Esophagus squamous epithelium (tissue), 5 donors: ENCODE data around the gene ITPA. TPM values are rescaled to one million over a fixed set of nuclear protein-coding genes. Genes with fewer than 3 reads are reported as not detected.
A peak's percentile ranks its signal among the peaks of the same experiment; 100 is the strongest.
"Not testable (repeated sequence)": the region's sequence is repeated elsewhere in the genome, so short reads cannot be mapped to it uniquely, and the experiment has no call there.

Source experiments
- DNase-seq: peaks from one replicate; lab custom pipeline; 2025; lab: John Stamatoyannopoulos, UW
- H3K27ac ChIP-seq, 4 donors: fragments of 200-600 bp; sonication (generic); one replicate each; pipeline ENCODE4 v1.5.1; 2016 to 2019; ENCODE audit warnings: mild to moderate bottlenecking in 1 of 4
- H3K27me3 ChIP-seq, 4 donors: fragments of 200-600 bp; sonication (generic); 1 replicate in 3 of 4; 2 replicates in 1 of 4; pipeline versions ENCODE4 v1.5.1 to v1.6.0; 2017 to 2021; ENCODE audit warnings: antibody characterized with exemption in 1 of 4
- H3K36me3 ChIP-seq, 3 donors: fragments of 200-600 bp; sonication (generic); one replicate each; pipeline ENCODE4 v1.5.1; 2016 to 2019
- H3K4me1 ChIP-seq, 3 donors: fragments of 200-600 bp; sonication (generic); one replicate each; pipeline ENCODE4 v1.5.1; 2017 to 2019
- H3K4me3 ChIP-seq, 4 donors: fragments of 200-600 bp; sonication (generic); 1 replicate in 3 of 4; 2 replicates in 1 of 4; pipeline ENCODE4 v1.5.1; 2016 to 2019; ENCODE audit warnings: mild to moderate bottlenecking in 2 of 4, moderate library complexity in 1 of 4
- H3K9me3 ChIP-seq, 3 donors: fragments of 200-600 bp; sonication (generic); one replicate each; pipeline ENCODE4 v1.5.1; 2016 to 2019
- CTCF ChIP-seq, 6 experiments: fragments of 450-650 bp in 4 of 6; fragments of 200-600 bp in 2 of 6; sonication (generic) in 2 of 6; IDR thresholded peaks; one replicate each; pipeline ENCODE4 v1.5.1; 2016 to 2019; ENCODE audit warnings: antibody characterized with exemption in 6 of 6, mild to moderate bottlenecking in 4 of 6, moderate library complexity in 4 of 6
- POLR2A ChIP-seq, 4 donors: fragments of 450-650 bp; IDR thresholded peaks; one replicate each; pipeline ENCODE4 v1.6.1; 2017; ENCODE audit warnings: antibody characterized with exemption in 4 of 4, mild to moderate bottlenecking in 4 of 4, moderate library complexity in 3 of 4
- WGBS, 2 donors: methylation state at CpG; one replicate each; pipeline ENCODE4 v1.1.5; 2018; 5-methylcytosine and 5-hydroxymethylcytosine counted together
- intact Hi-C: fragments of 100-400 bp; cut with DNase I; formaldehyde crosslinking; loops from one replicate; pipeline ENCODE4 v1.15.0; 2022
- total RNA-seq, 4 donors: library from RNA; depleted of rRNA; stranded (reverse); fragments of >200 nt; gene quantifications; one replicate each; pipeline ENCODE4 v1.1.0, GENCODE V29; 2016
- donor health status: DM: yes; HTN: yes; CAD: no.

ITPA gene
- total RNA-seq, 4 donors from 2014 or later: 47.1 to 54.5 (median 48.7) TPM

GRCh38 chr20:3209946-3210317 is 634 bp downstream of the ITPA start:
- peaks cover 0 to 20% (median 10%) of the 10 kb centered on the region in 3 donors for H3K36me3 ChIP-seq
- DNase-seq: no peak
- H3K27me3 ChIP-seq: no peaks in the 10 kb centered on the region
- TF ChIP-seq POLR2A (IDR thresholded peaks at IDR 0.05): no peak
- no peak for TF ChIP-seq CTCF (IDR thresholded peaks at IDR 0.05)
- 0 to 5% methylated on average over 4 to 8 of the region's 10 CpGs for WGBS, 2 donors
- intact Hi-C loops: loop anchor here (10.0 kb wide), 1 partner anchor 105 kb away; no protein-coding TSS in a partner anchor
- no peaks in the 10 kb centered on the region for H3K9me3 ChIP-seq
- peak overlapping the region; percentile 76 to 95 (median 80) for H3K4me3 ChIP-seq
- peak overlapping the region; percentile 86 to 93 (median 87) for H3K27ac ChIP-seq
- H3K4me1 ChIP-seq: peaks cover 7 to 29% (median 15%) of the 10 kb centered on the region in 3 donors

GRCh38 chr20:3210346-3210745 is 1.0 kb downstream of the ITPA start:
- no peak for DNase-seq
- Histone ChIP-seq H3K36me3 (peaks cover 0 to 24% (median 14%) of the 10 kb centered on the region in 3 donors), H3K4me1 (peaks cover 7 to 29% (median 15%) of the 10 kb centered on the region in 3 donors), H3K27me3 (no peaks in the 10 kb centered on the region), H3K4me3 (peak overlapping the region; percentile 76 to 95 (median 80)), H3K9me3 (no peaks in the 10 kb centered on the region), H3K27ac (no peak overlapping the region)
- 73 to 75% methylated on average over 2 of the region's 2 CpGs for WGBS, 2 donors
- TF ChIP-seq CTCF (IDR thresholded peaks at IDR 0.05): no peak
- no peak for TF ChIP-seq POLR2A (IDR thresholded peaks at IDR 0.05)
- intact Hi-C loops: loop anchor here (10.0 kb wide), 1 partner anchor 104 kb away; no protein-coding TSS in a partner anchor

DNA sequence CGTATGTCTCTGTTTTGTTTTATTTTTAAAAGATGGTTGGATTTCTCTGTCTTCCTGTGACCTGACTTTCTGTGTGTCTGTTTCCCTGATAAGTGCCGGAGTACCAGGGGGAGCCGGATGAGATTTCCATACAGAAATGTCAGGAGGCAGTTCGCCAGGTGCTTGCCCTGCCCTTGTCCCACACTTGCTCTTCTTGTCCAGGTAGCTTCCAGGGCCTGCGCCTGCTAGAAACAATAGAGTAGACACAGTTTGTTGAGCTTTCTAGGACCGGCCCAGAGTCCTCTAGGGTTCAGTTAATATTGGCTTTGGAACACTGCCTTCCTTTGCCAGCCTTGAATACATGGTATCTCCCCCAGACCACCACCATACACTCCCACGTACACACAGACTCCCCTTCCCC is 3.9 kb downstream of the ITPA start:
- 93% methylated on average over 7 of the region's 7 CpGs for WGBS, 2 donors

GRCh38 chr20:3215359-3215917 is 6.1 kb downstream of the ITPA start:
- not testable (repeated sequence) for H3K9me3 ChIP-seq, H3K4me3 ChIP-seq, DNase-seq, H3K27ac ChIP-seq, H3K27me3 ChIP-seq
- Histone ChIP-seq H3K4me1 (peaks cover 8 to 22% (median 10%) of the 10 kb centered on the region in 3 donors), H3K36me3 (peaks cover 0 to 58% (median 18%) of the 10 kb centered on the region in 3 donors)
- intact Hi-C loops: loop anchor here (10.0 kb wide), 1 partner anchor 99 kb away; no protein-coding TSS in a partner anchor
- 92 to 97% methylated on average over 6 to 7 of the region's 7 CpGs for WGBS, 2 donors

More for the DNA sequence above, 3.9 kb downstream of the ITPA start:
- intact Hi-C loops: loop anchor here (10.0 kb wide), 1 partner anchor 102 kb away; no protein-coding TSS in a partner anchor
- H3K27me3 ChIP-seq: no peaks in the 10 kb centered on the region
- TF ChIP-seq POLR2A (IDR thresholded peaks at IDR 0.05): no peak
- TF ChIP-seq CTCF (IDR thresholded peaks at IDR 0.05): no peak
- H3K4me1 ChIP-seq: peaks cover 8 to 30% (median 15%) of the 10 kb centered on the region in 3 donors
- DNase-seq: no peak
- H3K36me3 ChIP-seq: peaks cover 0 to 46% (median 18%) of the 10 kb centered on the region in 3 donors
- no peaks in the 10 kb centered on the region for H3K9me3 ChIP-seq
- H3K27ac ChIP-seq: no peak overlapping the region
- no peak overlapping the region for H3K4me3 ChIP-seq

DNA sequence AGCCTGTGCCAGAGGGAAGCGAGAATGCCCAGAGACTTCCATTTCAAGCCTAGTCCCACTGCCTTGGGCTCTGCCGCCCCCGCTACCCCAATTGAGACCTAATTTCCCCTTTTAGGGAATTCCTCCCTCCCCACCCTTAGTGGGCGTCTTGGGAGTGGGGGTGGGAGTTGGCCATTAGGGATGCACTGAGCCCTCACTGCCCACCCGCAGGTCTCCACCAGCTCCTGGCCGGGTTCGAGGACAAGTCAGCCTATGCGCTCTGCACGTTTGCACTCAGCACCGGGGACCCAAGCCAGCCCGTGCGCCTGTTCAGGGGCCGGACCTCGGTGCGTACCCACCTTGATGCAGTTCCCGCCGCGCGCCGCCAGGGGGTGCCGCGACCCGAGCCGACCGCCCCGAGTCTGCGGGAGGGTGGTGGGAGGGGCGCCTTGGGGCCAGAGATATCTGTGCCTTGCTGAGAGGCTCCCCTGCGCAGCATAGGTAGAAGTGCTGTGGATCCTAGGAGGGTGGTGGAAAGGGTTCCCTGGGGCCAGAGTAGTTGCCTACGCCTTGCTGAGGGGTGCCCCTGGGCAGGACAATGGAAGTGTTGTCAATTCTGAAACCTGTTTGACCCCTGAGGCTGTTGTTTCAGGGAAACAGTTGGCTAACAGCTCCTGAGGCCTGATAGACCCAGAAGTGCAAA is 9.2 kb downstream of the ITPA start:
- TF ChIP-seq CTCF (IDR thresholded peaks at IDR 0.05): peak; percentile 67 to 98 (median 92)
- TF ChIP-seq POLR2A (IDR thresholded peaks at IDR 0.05): no peak
- Histone ChIP-seq H3K27me3 (no peaks in the 10 kb centered on the region), H3K9me3 (no peaks in the 10 kb centered on the region), H3K27ac (peak overlapping the region in 3 of 4 donors; percentile 6 to 52 (median 18)), H3K36me3 (peaks cover 0 to 83% (median 16%) of the 10 kb centered on the region in 3 donors), H3K4me1 (peaks cover 6 to 38% (median 8%) of the 10 kb centered on the region in 3 donors), H3K4me3 (peak overlapping the region in 1 of 4 donors; percentile 14)
- WGBS, 2 donors: 45 to 65% methylated on average over 4 to 9 of the region's 30 CpGs
- DNase-seq: no peak
- intact Hi-C loops: loop anchor here (10.0 kb wide), 1 partner anchor 96 kb away; no protein-coding TSS in a partner anchor
